Osteoblast (primary cell): ENCODE data around the gene KRT40. TPM values are rescaled to one million over a fixed set of nuclear protein-coding genes. Genes with fewer than 3 reads are reported as not detected.

Experiments used
- DNase-seq: peaks from one replicate; pipeline ENCODE4 v3.0.0; 2011; ENCODE audit warnings: low spot score, mixed read lengths; ENCODE audit not compliant: insufficient read length; ENCODE audit errors: missing footprints
- H2AFZ ChIP-seq: 2 replicates; pipeline ENCODE4 v1.6.0; 2011; ENCODE audit warnings: mild to moderate bottlenecking, low read length
- H3K27ac ChIP-seq: 2 replicates; pipeline ENCODE4 v1.5.1; 2011; ENCODE audit warnings: mild to moderate bottlenecking, low read depth, low read length, moderate library complexity
- H3K27me3 ChIP-seq: 2 replicates; pipeline ENCODE4 v1.6.0; 2012; ENCODE audit warnings: mild to moderate bottlenecking, control low read depth, inconsistent platforms, low read length, moderate library complexity; ENCODE audit not compliant: insufficient read depth
- H3K36me3 ChIP-seq: 2 replicates; pipeline ENCODE4 v1.5.1; 2011; ENCODE audit warnings: mild to moderate bottlenecking, low read length, control low read depth, moderate library complexity; ENCODE audit not compliant: insufficient read depth
- H3K4me1 ChIP-seq: 2 replicates; pipeline ENCODE4 v1.5.1; 2011; ENCODE audit warnings: mild to moderate bottlenecking, low read length, control low read depth, moderate library complexity; ENCODE audit not compliant: insufficient read depth
- H3K4me2 ChIP-seq: 2 replicates; pipeline ENCODE4 v1.6.0; 2011; ENCODE audit warnings: mild to moderate bottlenecking, low read length; ENCODE audit not compliant: insufficient read depth
- H3K4me3 ChIP-seq: fragments of 200-600 bp; sonication (generic); 3 replicates; pipeline ENCODE4 v1.5.1; 2012; ENCODE audit warnings: mild to moderate bottlenecking, low read length, inconsistent platforms; ENCODE audit not compliant: insufficient read depth
- H3K79me2 ChIP-seq: 2 replicates; pipeline ENCODE4 v1.6.0; 2012; ENCODE audit warnings: mild to moderate bottlenecking, low read length, control low read depth, inconsistent platforms; ENCODE audit not compliant: insufficient read depth
- H3K9me3 ChIP-seq: 2 replicates; pipeline ENCODE4 v1.5.1; 2011; ENCODE audit warnings: low read depth, low read length, control low read depth
- H4K20me1 ChIP-seq: 2 replicates; pipeline ENCODE4 v1.6.0; 2012; ENCODE audit warnings: mild to moderate bottlenecking, low read length, control low read depth; ENCODE audit not compliant: insufficient read depth
- CTCF ChIP-seq: IDR thresholded peaks from 2 replicates; pipeline ENCODE4 v1.5.1; 2011; ENCODE audit warnings: mild to moderate bottlenecking, low read depth, low read length, moderate library complexity; ENCODE audit errors: extremely low read depth
- total RNA-seq: library from RNA; depleted of rRNA; stranded (reverse); fragments of >200 nt; gene quantifications from 2 replicates; pipeline ENCODE4 v1.2.3, GENCODE V29; 2012

KRT40 gene
- total RNA-seq = under 0.01 TPM in 1 of 2 replicates, not detected in the other

- Histone ChIP-seq H3K4me1 (peaks cover 9% of the 10 kb centered on the region), H3K4me2 (no peak within 1 kb of the TSS), H2AFZ (peak within 1 kb of the TSS; percentile 40), H3K36me3 (no peaks in the 10 kb centered on the region), H4K20me1 (no peaks in the 10 kb centered on the region), H3K27ac (no peak within 1 kb of the TSS), H3K9me3 (no peaks in the 10 kb centered on the region), H3K27me3 (no peaks in the 10 kb centered on the region), H3K79me2 (no peaks in the 10 kb centered on the region), H3K4me3 (no peak within 1 kb of the TSS)
- TF ChIP-seq CTCF = no peak
- no peak for DNase-seq
These were observed at the start of gene KRT40 for GRCh38 chr17:40984226-40984625. KRT40 (minus strand) TSS chr17:40984326; CDS start chr17:40984273, 53 bp downstream.

GRCh38 chr17:41029633-41030245, 45.6 kb upstream of the KRT40 start, which contains the start of gene KRTAP1-4:
KRTAP1-4 (minus strand) TSS chr17:41030195; CDS start chr17:41030078, 117 bp downstream.
- Histone ChIP-seq H3K4me1 (peaks cover 30% of the 10 kb centered on the region), H3K27ac (no peak within 1 kb of the TSS), H2AFZ (no peak within 1 kb of the TSS), H3K4me2 (no peak within 1 kb of the TSS), H4K20me1 (no peaks in the 10 kb centered on the region), H3K36me3 (no peaks in the 10 kb centered on the region), H3K79me2 (no peaks in the 10 kb centered on the region), H3K27me3 (no peaks in the 10 kb centered on the region), H3K4me3 (no peak within 1 kb of the TSS), H3K9me3 (no peaks in the 10 kb centered on the region)
- TF ChIP-seq CTCF = no peak
- DNase-seq = no peak

- peak within 1 kb of the TSS; percentile 54 for H3K4me3 ChIP-seq
- no peaks in the 10 kb centered on the region for H3K79me2 ChIP-seq
- H3K27ac ChIP-seq = peak within 1 kb of the TSS; percentile 59
- no peaks in the 10 kb centered on the region for H3K27me3 ChIP-seq
- H3K4me2 ChIP-seq = peak within 1 kb of the TSS; percentile 67
- H4K20me1 ChIP-seq = no peaks in the 10 kb centered on the region
- no peaks in the 10 kb centered on the region for H3K36me3 ChIP-seq
- no peak for TF ChIP-seq CTCF
- H3K9me3 ChIP-seq = no peaks in the 10 kb centered on the region
- H3K4me1 ChIP-seq = peaks cover 36% of the 10 kb centered on the region
- peak; percentile 89 for DNase-seq
- H2AFZ ChIP-seq = peak within 1 kb of the TSS; percentile 36
These were observed 42.8 kb upstream of the KRT40 start, which contains the start of gene KRTAP1-5 for GRCh38 chr17:41026715-41027471. KRTAP1-5 (minus strand) TSS chr17:41027208; CDS start chr17:41027155, 53 bp downstream.

GRCh38 chr17:41024697-41025096, 40.6 kb upstream of the KRT40 start:
- Histone ChIP-seq H3K27me3 (no peaks in the 10 kb centered on the region), H3K4me3 (no peak overlapping the region), H3K79me2 (no peaks in the 10 kb centered on the region), H3K4me2 (peak overlapping the region; percentile 42), H2AFZ (no peak overlapping the region), H3K4me1 (peaks cover 36% of the 10 kb centered on the region), H3K27ac (peak overlapping the region; percentile 60), H3K9me3 (peaks cover 4% of the 10 kb centered on the region), H3K36me3 (no peaks in the 10 kb centered on the region), H4K20me1 (no peaks in the 10 kb centered on the region)
- no peak for TF ChIP-seq CTCF
- peak; percentile 78 for DNase-seq
